HepG2 (cell line): ENCODE data around the gene CDH1. TPM values are rescaled to one million over a fixed set of nuclear protein-coding genes. Genes with fewer than 3 reads are reported as not detected.

ENCODE experiments used
- BATF2 ChIP-seq: sonication (generic); formaldehyde crosslinking; IDR thresholded peaks from 2 replicates; pipeline ENCODE4 v1.8.0; 2022; ENCODE audit warnings: mild to moderate bottlenecking, missing genetic modification reagents, moderate library complexity
- BHLHE40 ChIP-seq: IDR thresholded peaks from 2 replicates; pipeline ENCODE4 v1.6.1; 2011; ENCODE audit warnings: low read length, improper control_type of control experiment
- CEBPG ChIP-seq: IDR thresholded peaks from 2 replicates; pipeline ENCODE4 v1.6.1; 2016
- ETV6 ChIP-seq: sonication (generic); formaldehyde crosslinking; conservative IDR thresholded peaks from 2 replicates; pipeline ENCODE4 v1.4.0; 2020; ENCODE audit warnings: missing genetic modification reagents
- EZH2 ChIP-seq: conservative IDR thresholded peaks from 2 replicates; pipeline ENCODE4 v1.6.1; 2012; ENCODE audit warnings: mild to moderate bottlenecking, low read depth, low read length, moderate library complexity
- GFI1 ChIP-seq: sonication (generic); formaldehyde crosslinking; IDR thresholded peaks from 2 replicates; pipeline ENCODE4 v1.5.0; 2020; ENCODE audit warnings: missing genetic modification reagents, mild to moderate bottlenecking, borderline replicate concordance
- GRHL1 ChIP-seq: sonication (generic); formaldehyde crosslinking; conservative IDR thresholded peaks from 2 replicates; pipeline ENCODE4 v1.8.0; 2022; ENCODE audit warnings: missing genetic modification reagents
- HNF4A ChIP-seq: sonication (generic); formaldehyde crosslinking; IDR thresholded peaks from 2 replicates; pipeline ENCODE4 v1.4.0; 2020; ENCODE audit warnings: missing genetic modification reagents
- MEIS1 ChIP-seq: sonication (generic); formaldehyde crosslinking; IDR thresholded peaks from 2 replicates; pipeline ENCODE4 v1.9.0; 2021; ENCODE audit warnings: mild to moderate bottlenecking, missing genetic modification reagents, moderate library complexity, borderline replicate concordance
- MIER2 ChIP-seq: IDR thresholded peaks from 2 replicates; pipeline ENCODE4 v1.6.1; 2016; ENCODE audit warnings: missing biosample characterization, missing genetic modification reagents
- MXD3 ChIP-seq: IDR thresholded peaks from 2 replicates; pipeline ENCODE4 v1.6.1; 2016; ENCODE audit warnings: mild to moderate bottlenecking, missing biosample characterization, missing genetic modification reagents
- NFYB ChIP-seq: sonication (generic); formaldehyde crosslinking; IDR thresholded peaks from 2 replicates; pipeline ENCODE4 v1.4.0; 2020; ENCODE audit warnings: missing genetic modification reagents
- NR2F6 ChIP-seq, 2 experiments: IDR thresholded peaks; 2 replicates each; pipeline ENCODE4 v1.6.1; 2016; ENCODE audit warnings: antibody characterized with exemption in 1 of 2, mild to moderate bottlenecking in 1 of 2
- POLR2G ChIP-seq: fragments of 200-400 bp; formaldehyde crosslinking; IDR thresholded peaks from 2 replicates; pipeline ENCODE4 v1.6.1; 2018; ENCODE audit warnings: mild to moderate bottlenecking, low read depth, low read length, moderate library complexity
- RARA ChIP-seq: IDR thresholded peaks from 2 replicates; pipeline ENCODE4 v1.6.1; 2016; ENCODE audit warnings: missing genetic modification reagents, missing compliant biosample characterization
- RBM39 ChIP-seq: fragments of 200-400 bp; formaldehyde crosslinking; IDR thresholded peaks from one replicate; pipeline ENCODE4 v1.6.1; 2018; ENCODE audit warnings: antibody characterized with exemption, mild to moderate bottlenecking, low read depth, low read length; ENCODE audit not compliant: poor library complexity, severe bottlenecking
- SKIL ChIP-seq: sonication (generic); formaldehyde crosslinking; IDR thresholded peaks from 2 replicates; pipeline ENCODE4 v1.8.0; 2022; ENCODE audit warnings: missing genetic modification reagents, mild to moderate bottlenecking, moderate library complexity, borderline replicate concordance
- SRF ChIP-seq: IDR thresholded peaks from 2 replicates; pipeline ENCODE4 v1.6.1; 2011; ENCODE audit warnings: mild to moderate bottlenecking, low read depth, low read length, moderate library complexity
- ZBTB10 ChIP-seq: sonication (generic); formaldehyde crosslinking; IDR thresholded peaks from 2 replicates; pipeline ENCODE4 v1.4.0; 2020; ENCODE audit warnings: missing genetic modification reagents, borderline replicate concordance
- ZFP1 ChIP-seq: IDR thresholded peaks from 2 replicates; pipeline ENCODE4 v1.6.1; 2016
- ZMYM2 ChIP-seq: sonication (generic); formaldehyde crosslinking; IDR thresholded peaks from 2 replicates; pipeline ENCODE4 v1.8.0; 2022; ENCODE audit warnings: mild to moderate bottlenecking, missing genetic modification reagents
- ZNF251 ChIP-seq: sonication (generic); formaldehyde crosslinking; IDR thresholded peaks from 2 replicates; pipeline ENCODE4 v1.9.0; 2021; ENCODE audit warnings: mild to moderate bottlenecking, missing genetic modification reagents
- ZNF512 ChIP-seq: sonication (generic); formaldehyde crosslinking; IDR thresholded peaks from 2 replicates; pipeline ENCODE4 v1.4.0; 2020; ENCODE audit warnings: mild to moderate bottlenecking, missing genetic modification reagents
- polyA plus RNA-seq, 8 experiments: library from polyadenylated mRNA; depleted of rRNA in 3 of 8; stranded (reverse) in 7 of 8; unstranded in 1 of 8; fragments of >200 nt; fragmentation: Illumina TruSeq in 4 of 8; extraction: Trizol in 4 of 8; gene quantifications; 2 replicates each; pipeline versions ENCODE4 v1.2.1 to v1.2.3, GENCODE V29; 2011 to 2016; ENCODE audit warnings: low read depth in 4 of 8, missing spikeins in 1 of 8, mixed read lengths in 1 of 8; ENCODE audit not compliant: insufficient read depth in 1 of 8
- total RNA-seq, 5 experiments: library from RNA; depleted of rRNA; stranded (reverse); fragments of >200 nt; fragmentation: Illumina TruSeq; extraction: Trizol; gene quantifications; 2 replicates each; pipeline ENCODE4 v1.2.3, GENCODE V29; 2016; ENCODE audit warnings: low read depth in 1 of 5

CDH1 gene
- total and polyA plus RNA-seq, 2 of the 13 experiments (the other 11 are each of a cell fraction or from before 2014, with no cell fraction given) = 0.95 to 9.8 TPM

GRCh38 chr16:68749432-68749831 is 12.3 kb downstream of the CDH1 start (continued):
- no peak for TF ChIP-seq MXD3
- TF ChIP-seq RBM39 = no peak
- TF ChIP-seq RARA (CRISPR knock-in tag) = peak; percentile 86
- no peak for TF ChIP-seq SRF
- no peak for TF ChIP-seq MIER2 (CRISPR knock-in tag)
- no peak for TF ChIP-seq ZMYM2 (CRISPR knock-in tag)
- peak; percentile 60 for TF ChIP-seq CEBPG (CRISPR knock-in tag)
- TF ChIP-seq MEIS1 (CRISPR knock-in tag) = no peak
- no peak for TF ChIP-seq GRHL1 (CRISPR knock-in tag)
- no peak for TF ChIP-seq ETV6 (CRISPR knock-in tag)
- TF ChIP-seq ZFP1 (CRISPR knock-in tag) = no peak
- TF ChIP-seq NFYB = no peak
- TF ChIP-seq GFI1 (CRISPR knock-in tag) = peak; percentile 96
- TF ChIP-seq SKIL = no peak
- TF ChIP-seq ZNF251 (CRISPR knock-in tag) = no peak
- TF ChIP-seq HNF4A (CRISPR knock-in tag) = peak; percentile 60
- TF ChIP-seq ZNF512 (CRISPR knock-in tag) = no peak
- no peak for TF ChIP-seq BATF2 (CRISPR knock-in tag)
- no peak for TF ChIP-seq POLR2G
- no peak for TF ChIP-seq EZH2
- peak; percentile 77 for TF ChIP-seq NR2F6 (IDR thresholded peaks at IDR 0.05)
- TF ChIP-seq NR2F6 (CRISPR knock-in tag; IDR thresholded peaks at IDR 0.05) = peak; percentile 80
- TF ChIP-seq BHLHE40 = peak; percentile 29; the same call in 1 of the 2 replicates
- no peak for TF ChIP-seq ZBTB10 (CRISPR knock-in tag)
